B cell (primary cell): ENCODE results near the gene ATRAID. TPM values are rescaled to one million over a fixed set of nuclear protein-coding genes. Genes with fewer than 3 reads are reported as not detected.

Experiments used
- ATAC-seq: fragments of 200-7000 bp; cut with Tn5 transposase; one replicate; pipeline ENCODE4 v1.10.0; 2021; ENCODE audit warnings: low read depth, mild to moderate bottlenecking, moderate number of reproducible peaks, moderate library complexity
- CTCF ChIA-PET: fragments of 350-600 bp; sonication (Branson Sonifier 250); formaldehyde crosslinking; loops from one replicate; lab custom pipeline; 2021; ENCODE audit warnings: antibody characterized with exemption, inconsistent platforms; lab: Charles Lee
- POLR2A ChIA-PET: fragments of 350-600 bp; sonication (Branson Sonifier 250); formaldehyde crosslinking; loops from one replicate; lab custom pipeline; 2021; ENCODE audit warnings: antibody characterized with exemption; lab: Charles Lee
- DNase-seq: peaks from one replicate; pipeline ENCODE4 v3.0.0; 2013
- H2AFZ ChIP-seq: 2 replicates; pipeline ENCODE4 v1.6.1; 2012; ENCODE audit warnings: mild to moderate bottlenecking, low read depth, low read length; ENCODE audit not compliant: insufficient read depth, poor library complexity, severe bottlenecking
- H3K27ac ChIP-seq, 2 donors: 1 replicate in 1 of 2; 2 replicates in 1 of 2; pipeline ENCODE4 v1.5.1; 2012 to 2013; ENCODE audit warnings: low read length in 2 of 2, mild to moderate bottlenecking in 2 of 2, moderate library complexity in 1 of 2
- H3K27me3 ChIP-seq, 4 experiments: fragments of 200-600 bp in 1 of 4; sonication (generic) in 1 of 4; replicated peaks in 1 of 4; 1 replicate in 2 of 4; 2 replicates in 2 of 4; pipeline versions ENCODE4 v1.6.1 to v1.7.0; 2013 to 2016; ENCODE audit warnings: low read length in 3 of 4, mild to moderate bottlenecking in 2 of 4, mixed read lengths in 1 of 4, moderate library complexity in 1 of 4; ENCODE audit not compliant: insufficient read depth in 4 of 4, control insufficient read depth in 3 of 4; ENCODE audit errors: control extremely low read depth in 1 of 4
- H3K36me3 ChIP-seq, 2 experiments: replicated peaks in 1 of 2; 1 replicate in 1 of 2; 2 replicates in 1 of 2; pipeline versions ENCODE4 v1.6.1 to v1.7.1; 2013; ENCODE audit warnings: low read length in 1 of 2; ENCODE audit not compliant: insufficient read depth in 2 of 2, control insufficient read depth in 1 of 2; ENCODE audit errors: control extremely low read depth in 1 of 2, extremely low read depth in 1 of 2
- H3K4me1 ChIP-seq, 2 donors: fragments of 200-600 bp in 1 of 2; sonication (generic) in 1 of 2; 1 replicate in 1 of 2; 2 replicates in 1 of 2; pipeline versions ENCODE4 v1.5.1 to v1.6.1; 2013 to 2017; ENCODE audit warnings: low read length in 2 of 2; ENCODE audit not compliant: control insufficient read depth in 2 of 2, insufficient read depth in 2 of 2
- H3K4me2 ChIP-seq: replicated peaks from 2 replicates; pipeline ENCODE3; 2012; ENCODE audit warnings: mild to moderate bottlenecking, low read depth, low read length; ENCODE audit not compliant: poor library complexity, severe bottlenecking
- H3K4me3 ChIP-seq, 5 experiments: fragments of 200-600 bp in 1 of 5; sonication (generic) in 1 of 5; 1 replicate in 3 of 5; 2 replicates in 2 of 5; pipeline versions ENCODE4 v1.5.1 to v1.7.0; 2011 to 2016; ENCODE audit warnings: low read length in 4 of 5, mild to moderate bottlenecking in 4 of 5, low read depth in 2 of 5, control low read depth in 1 of 5, moderate library complexity in 1 of 5; ENCODE audit not compliant: insufficient read depth in 1 of 5; ENCODE audit errors: control extremely low read depth in 1 of 5, extremely low read depth in 1 of 5
- H3K79me2 ChIP-seq: fragments of 200-600 bp; sonication (generic); one replicate; pipeline ENCODE4 v1.6.0; 2016; ENCODE audit warnings: low read length; ENCODE audit not compliant: control insufficient read depth, insufficient read depth
- H3K9ac ChIP-seq: fragments of 200-600 bp; sonication (generic); 2 replicates; pipeline ENCODE4 v1.6.1; 2017; ENCODE audit warnings: mild to moderate bottlenecking, low read length, moderate library complexity
- H3K9me3 ChIP-seq, 3 donors: one replicate each; pipeline versions ENCODE4 v1.6.1 to v1.7.1; 2013; ENCODE audit warnings: low read length in 2 of 3; ENCODE audit not compliant: control insufficient read depth in 2 of 3, insufficient read depth in 1 of 3; ENCODE audit errors: control extremely low read depth in 1 of 3
- H4K20me1 ChIP-seq: 2 replicates; pipeline ENCODE4 v1.6.0; 2012; ENCODE audit warnings: mild to moderate bottlenecking, low read length; ENCODE audit not compliant: insufficient read depth, control insufficient read depth, poor library complexity, severe bottlenecking
- H3K27ac Mint-ChIP-seq: one replicate; pipeline ENCODE4 v1.8.0; 2021; ENCODE audit warnings: mixed read lengths
- H3K27me3 Mint-ChIP-seq: one replicate; pipeline ENCODE4 v1.8.0; 2021; ENCODE audit warnings: mixed read lengths
- H3K4me1 Mint-ChIP-seq: one replicate; pipeline ENCODE4 v1.8.0; 2021; ENCODE audit warnings: mixed read lengths
- H3K4me3 Mint-ChIP-seq: one replicate; pipeline ENCODE4 v1.8.0; 2021; ENCODE audit warnings: mixed read lengths
- H3K9me3 Mint-ChIP-seq: one replicate; pipeline ENCODE4 v1.8.0; 2022; ENCODE audit warnings: mixed read lengths; ENCODE audit not compliant: insufficient read depth
- EZH2 ChIP-seq: IDR thresholded peaks from 2 replicates; pipeline ENCODE4 v1.6.1; 2012; ENCODE audit warnings: borderline replicate concordance, low read depth, mild to moderate bottlenecking, moderate library complexity, low read length; ENCODE audit not compliant: insufficient read depth, poor library complexity, severe bottlenecking
- WGBS: methylation state at CpG from one replicate; pipeline ENCODE4 v1.1.5; 2013; ENCODE audit warnings: missing lambda C conversion rate; ENCODE audit not compliant: insufficient coverage; 5-methylcytosine and 5-hydroxymethylcytosine counted together
- intact Hi-C: fragments of 100-400 bp; cut with micrococcal nuclease; formaldehyde crosslinking; loops from one replicate; pipeline ENCODE4 v1.10.0; 2022
- polyA plus RNA-seq: library from polyadenylated mRNA; depleted of rRNA; stranded (reverse); fragments of >200 nt; gene quantifications from 2 replicates; pipeline ENCODE4 v1.2.3, GENCODE V29; 2012
- total RNA-seq, 2 donors: library from RNA; stranded (reverse); fragments of 120-200 nt in 1 of 2; gene quantifications; 1 replicate in 1 of 2; 2 replicates in 1 of 2; pipeline versions ENCODE4 v1.2.3 to v1.2.4, GENCODE V29; 2013 to 2022
- TF ChIP-seq, protein P1 (sequence below): fragments of 200-600 bp; IDR thresholded peaks from one replicate; pipeline ENCODE4 v1.8.0; 2022; ENCODE audit warnings: antibody characterized with exemption, mild to moderate bottlenecking

ATRAID gene
- total and polyA plus RNA-seq, 2 donors (not counting 1 experiment from before 2014, with no cell fraction given), result 88.8 to 117 TPM

DNA sequence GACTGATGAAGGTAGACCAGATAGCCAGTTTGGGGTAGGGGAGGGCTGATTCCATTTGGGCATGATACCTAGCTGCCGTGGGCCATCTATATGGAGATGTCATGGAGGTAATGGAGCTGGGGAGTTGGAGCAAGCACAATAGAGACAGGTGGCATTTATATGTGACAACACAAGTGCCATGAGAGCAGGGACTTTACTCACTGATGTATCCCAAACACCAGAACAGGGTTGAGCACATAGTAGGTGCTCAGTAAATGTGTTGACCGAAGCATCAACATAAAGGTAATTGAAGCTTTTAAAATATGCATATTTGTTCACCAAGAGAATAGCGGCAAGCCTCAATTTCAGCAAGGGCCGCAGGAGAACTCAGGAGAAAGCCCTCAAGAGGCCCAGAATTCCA is 36.1 kb downstream of the ATRAID start:
- Mint-ChIP-seq H3K27ac (no peak overlapping the region), H3K27me3 (peaks cover 30% of the 10 kb centered on the region), H3K4me3 (no peak overlapping the region), H3K9me3 (no peaks in the 10 kb centered on the region), H3K4me1 (no peaks in the 10 kb centered on the region)
- Histone ChIP-seq H3K27ac (no peak overlapping the region), H4K20me1 (no peaks in the 10 kb centered on the region), H3K36me3 (peaks cover 0 to 9% of the 10 kb centered on the region in 2 experiments), H3K27me3 (peaks cover 0 to 16% (median 7%) of the 10 kb centered on the region in 4 experiments), H3K79me2 (no peaks in the 10 kb centered on the region), H3K4me1 (peaks cover 0 to 5% of the 10 kb centered on the region in 2 donors), H3K9ac (no peak overlapping the region), H3K4me2 (no peak overlapping the region), H3K9me3 (peaks cover 0 to 4% (median 0%) of the 10 kb centered on the region in 3 donors), H2AFZ (no peak overlapping the region), H3K4me3 (no peak overlapping the region)
- CTCF ChIA-PET, result interaction anchor here (1.2 to 1.8 kb wide), 2 partner anchors 55 to 288 kb away, joined by 3 to 6 read pairs; no protein-coding TSS in a partner anchor
- DNase-seq, result no peak
- intact Hi-C loops, result no loop called here
- WGBS, result 94% methylated on average over 3 of the region's 4 CpGs
- TF ChIP-seq EZH2, result no peak
- TF ChIP-seq, protein P1, sequence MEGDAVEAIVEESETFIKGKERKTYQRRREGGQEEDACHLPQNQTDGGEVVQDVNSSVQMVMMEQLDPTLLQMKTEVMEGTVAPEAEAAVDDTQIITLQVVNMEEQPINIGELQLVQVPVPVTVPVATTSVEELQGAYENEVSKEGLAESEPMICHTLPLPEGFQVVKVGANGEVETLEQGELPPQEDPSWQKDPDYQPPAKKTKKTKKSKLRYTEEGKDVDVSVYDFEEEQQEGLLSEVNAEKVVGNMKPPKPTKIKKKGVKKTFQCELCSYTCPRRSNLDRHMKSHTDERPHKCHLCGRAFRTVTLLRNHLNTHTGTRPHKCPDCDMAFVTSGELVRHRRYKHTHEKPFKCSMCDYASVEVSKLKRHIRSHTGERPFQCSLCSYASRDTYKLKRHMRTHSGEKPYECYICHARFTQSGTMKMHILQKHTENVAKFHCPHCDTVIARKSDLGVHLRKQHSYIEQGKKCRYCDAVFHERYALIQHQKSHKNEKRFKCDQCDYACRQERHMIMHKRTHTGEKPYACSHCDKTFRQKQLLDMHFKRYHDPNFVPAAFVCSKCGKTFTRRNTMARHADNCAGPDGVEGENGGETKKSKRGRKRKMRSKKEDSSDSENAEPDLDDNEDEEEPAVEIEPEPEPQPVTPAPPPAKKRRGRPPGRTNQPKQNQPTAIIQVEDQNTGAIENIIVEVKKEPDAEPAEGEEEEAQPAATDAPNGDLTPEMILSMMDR, result no peak
- POLR2A ChIA-PET, result no interaction called here
- no peak for ATAC-seq

DNA sequence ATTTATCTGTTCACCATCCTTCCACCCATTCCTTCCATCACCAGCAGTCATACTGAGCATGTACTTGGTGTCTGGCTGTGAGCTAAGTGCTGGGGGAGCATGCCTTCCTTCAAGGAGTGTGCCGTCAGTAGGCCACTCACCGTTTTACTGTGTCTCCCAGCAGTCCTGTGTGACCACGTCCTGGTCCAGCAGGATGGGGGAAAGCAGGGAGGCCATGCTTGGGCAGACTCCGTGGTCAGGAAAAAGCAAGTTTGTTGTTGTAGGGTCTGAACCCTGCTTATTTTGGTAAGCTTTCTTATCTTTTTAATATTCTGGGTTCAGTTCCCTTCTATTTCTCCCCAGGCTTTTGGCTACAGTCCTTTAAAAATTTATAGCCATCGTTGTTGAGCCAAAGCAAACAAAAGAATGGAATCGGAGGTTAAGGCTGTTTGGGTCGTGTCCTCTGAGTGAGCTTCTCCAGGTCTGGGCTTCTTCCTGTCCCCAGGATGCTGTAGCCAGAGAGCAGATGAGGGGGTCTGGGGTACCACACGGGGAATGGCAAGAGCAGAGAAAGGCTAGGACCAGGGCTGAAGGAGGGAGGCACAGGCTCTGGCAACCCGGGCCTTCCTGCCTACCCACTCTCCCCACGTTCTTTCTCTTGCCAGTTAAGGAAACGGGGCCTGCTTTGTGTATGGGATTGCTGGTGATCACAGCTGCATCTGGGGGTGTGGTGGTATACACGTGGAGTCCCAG is 37.5 kb downstream of the ATRAID start:
- Mint-ChIP-seq H3K4me1 (no peaks in the 10 kb centered on the region), H3K4me3 (no peak overlapping the region), H3K27ac (no peak overlapping the region), H3K9me3 (no peaks in the 10 kb centered on the region), H3K27me3 (peaks cover 30% of the 10 kb centered on the region)
- Histone ChIP-seq H2AFZ (no peak overlapping the region), H3K27ac (no peak overlapping the region), H3K4me2 (no peak overlapping the region), H3K9me3 (peaks cover 0 to 4% (median 0%) of the 10 kb centered on the region in 3 donors), H3K4me1 (peaks cover 0 to 5% of the 10 kb centered on the region in 2 donors), H4K20me1 (no peaks in the 10 kb centered on the region), H3K27me3 (peaks cover 0 to 23% (median 9%) of the 10 kb centered on the region in 4 experiments), H3K4me3 (no peak overlapping the region), H3K36me3 (no peaks in the 10 kb centered on the region), H3K9ac (no peak overlapping the region), H3K79me2 (no peaks in the 10 kb centered on the region)
- intact Hi-C loops, result no loop called here
- ChIA-PET CTCF (interaction anchor here (1.0 to 1.8 kb wide), 3 partner anchors 30 to 289 kb away, joined by 3 to 6 read pairs (median 6); no protein-coding TSS in a partner anchor), POLR2A (no interaction called here)
- no peak for ATAC-seq
- no peak for DNase-seq
- 71% methylated on average over 4 of the region's 12 CpGs for WGBS
- TF ChIP-seq, protein P1, result no peak
- TF ChIP-seq EZH2, result no peak
